ENCODE data around the gene LHX3. TPM values are rescaled to one million over a fixed set of nuclear protein-coding genes. Genes with fewer than 3 reads are reported as not detected.

The LHX3 gene
- polyA plus RNA-seq: not detected
- long read RNA-seq, donor 1: 0 reads
- long read RNA-seq, donor 2: 0 reads
- long read RNA-seq, donor 3: 0 reads
- long read RNA-seq, donor 4: 0 reads
- long read RNA-seq, donor 5: 0 reads
- long read RNA-seq, donor 6: 0 reads
- long read RNA-seq, donor 7: 0 reads
- long read RNA-seq, donor 8: 0 reads
- long read RNA-seq, donor 9: 0 reads
- long read RNA-seq, donor 10: 0 reads

DNA sequence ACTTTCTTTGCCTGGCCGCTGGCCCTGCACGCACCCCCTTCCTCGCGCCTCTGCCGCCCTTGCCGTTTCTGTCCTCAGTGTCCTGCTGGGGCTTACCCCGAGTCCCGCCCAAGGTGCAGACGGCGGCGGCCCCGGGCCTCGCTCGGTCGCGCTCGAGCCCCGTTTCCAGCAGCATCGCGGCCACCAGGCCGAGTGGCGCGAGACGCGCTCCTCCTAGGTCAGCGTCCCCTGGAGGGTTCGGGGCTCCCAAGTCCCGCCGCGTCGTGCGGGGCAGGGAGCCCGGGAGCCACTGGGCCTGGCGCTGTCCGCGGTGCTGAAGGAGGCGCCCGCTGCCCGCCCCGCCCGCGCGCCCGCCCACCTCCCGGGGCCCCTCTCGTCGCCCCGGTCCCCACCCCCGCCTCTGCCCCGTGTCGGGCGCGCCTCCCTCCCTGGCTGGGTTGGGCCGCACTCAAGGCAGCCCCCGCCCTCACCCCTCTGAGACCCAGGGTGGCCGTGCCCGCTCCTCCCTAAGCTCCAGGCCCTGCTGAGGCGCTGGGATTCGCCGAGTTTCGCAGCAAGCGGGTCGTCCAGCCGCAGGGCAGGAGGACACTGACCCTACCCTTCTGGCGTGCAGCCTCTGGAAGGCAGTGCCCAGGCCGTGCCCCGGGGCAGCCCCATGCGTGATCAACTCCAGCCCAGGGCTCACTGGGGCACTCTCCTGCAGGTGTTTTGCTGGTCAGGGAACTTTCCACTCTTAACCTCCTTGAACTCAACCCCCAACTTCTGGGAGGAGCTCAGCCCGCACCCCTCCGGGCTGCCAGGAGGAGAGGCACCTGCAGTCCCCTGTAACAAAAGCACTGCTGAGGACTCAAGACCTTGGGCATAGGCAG lies at the start of gene LHX3:
TSS of gene LHX3 (minus strand) at position 291 of the 869 bp plus-strand sequence. CDS start at position 175, 116 bp downstream.
- H3K9me3 ChIP-seq (ENCODE audit: control insufficient read depth in 2 of 2, insufficient read depth in 1 of 2, low read depth in 1 of 2, low read length in 1 of 2): no peaks in the 10 kb centered on the region
- DNase-seq (peak in 1 of 2 donors; percentile 61), FAIRE-seq (no peak)
- WGBS, 3 donors: 9 to 20% (median 18%) methylated on average over 52 to 70 of the region's 70 CpGs
- H3K27me3 ChIP-seq (ENCODE audit: control insufficient read depth in 3 of 3, insufficient read depth in 3 of 3, low read length in 3 of 3): peaks cover 25 to 45% (median 33%) of the 10 kb centered on the region in 3 donors
- H3K4me3 ChIP-seq (ENCODE audit: low read depth in 1 of 3, low read length in 3 of 3): no peak within 1 kb of the TSS
- H3K36me3 ChIP-seq (ENCODE audit: control insufficient read depth in 3 of 3, insufficient read depth in 2 of 3, low read depth in 1 of 3, low read length in 3 of 3): peaks cover 3 to 31% (median 3%) of the 10 kb centered on the region in 3 donors
- no peak within 1 kb of the TSS for H3K27ac ChIP-seq (ENCODE audit: low read depth in 1 of 3, low read length in 2 of 3)
- no peaks in the 10 kb centered on the region for H3K4me1 ChIP-seq (ENCODE audit: control insufficient read depth in 3 of 3, insufficient read depth in 2 of 3, low read depth in 1 of 3, low read length in 2 of 3)

DNA sequence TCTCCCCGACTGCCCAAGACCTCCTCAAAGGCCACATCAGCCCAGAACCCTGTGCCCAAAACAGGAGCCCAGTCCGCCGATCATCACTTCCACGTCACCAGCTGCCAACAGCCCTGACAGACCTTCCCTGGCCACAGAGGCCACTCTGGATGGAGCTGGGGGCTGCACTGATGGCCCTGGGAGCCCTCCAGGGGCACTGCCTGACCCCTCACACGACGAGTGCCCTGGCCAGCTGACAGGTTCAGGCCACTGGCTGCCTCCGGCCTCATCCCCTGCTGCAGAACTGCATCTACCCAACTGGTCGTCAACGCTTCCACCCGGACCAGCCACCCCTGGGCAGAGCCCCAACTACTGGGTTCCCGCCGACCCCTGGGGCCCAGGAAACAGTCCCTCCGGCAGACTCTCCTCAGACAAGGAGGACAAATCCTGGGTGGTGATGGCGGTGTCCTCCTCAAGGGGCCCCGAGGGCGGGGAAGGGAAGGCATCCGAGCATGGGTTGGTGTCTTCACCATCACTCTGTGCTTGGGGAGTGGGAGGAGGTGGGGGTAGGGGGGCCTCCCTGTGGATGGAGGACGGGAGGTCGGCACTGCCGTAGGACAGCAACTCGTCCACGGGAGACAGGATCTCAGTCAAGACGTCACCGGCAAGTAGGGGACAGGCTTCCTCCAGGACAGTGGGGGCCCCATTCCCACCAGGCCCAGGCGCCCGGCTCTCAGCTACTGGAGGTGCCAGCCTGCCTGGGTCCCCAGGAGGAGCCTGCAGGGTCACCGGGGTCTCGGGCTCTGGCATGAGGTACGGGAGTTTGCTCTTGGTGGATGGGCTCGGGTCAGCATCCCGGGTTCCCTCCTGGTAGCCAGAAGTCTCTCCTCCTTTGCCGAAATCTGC lies 48.6 kb upstream of the LHX3 start:
- DNase-seq (no peak), FAIRE-seq (no peak)
- no peaks in the 10 kb centered on the region for H3K36me3 ChIP-seq (ENCODE audit: control insufficient read depth in 3 of 3, insufficient read depth in 2 of 3, low read depth in 1 of 3, low read length in 3 of 3)
- H3K9me3 ChIP-seq (ENCODE audit: control insufficient read depth in 2 of 2, insufficient read depth in 1 of 2, low read depth in 1 of 2, low read length in 1 of 2): no peaks in the 10 kb centered on the region
- WGBS, 3 donors: 76 to 84% (median 77%) methylated on average over 28 to 32 of the region's 32 CpGs
- no peaks in the 10 kb centered on the region for H3K4me1 ChIP-seq (ENCODE audit: control insufficient read depth in 3 of 3, insufficient read depth in 2 of 3, low read depth in 1 of 3, low read length in 2 of 3)
- H3K4me3 ChIP-seq (ENCODE audit: low read depth in 1 of 3, low read length in 3 of 3): no peak overlapping the region
- H3K27ac ChIP-seq (ENCODE audit: low read depth in 1 of 3, low read length in 2 of 3): no peak overlapping the region
- peaks cover 0 to 36% (median 0%) of the 10 kb centered on the region in 3 donors for H3K27me3 ChIP-seq (ENCODE audit: control insufficient read depth in 3 of 3, insufficient read depth in 3 of 3, low read length in 3 of 3)

DNA sequence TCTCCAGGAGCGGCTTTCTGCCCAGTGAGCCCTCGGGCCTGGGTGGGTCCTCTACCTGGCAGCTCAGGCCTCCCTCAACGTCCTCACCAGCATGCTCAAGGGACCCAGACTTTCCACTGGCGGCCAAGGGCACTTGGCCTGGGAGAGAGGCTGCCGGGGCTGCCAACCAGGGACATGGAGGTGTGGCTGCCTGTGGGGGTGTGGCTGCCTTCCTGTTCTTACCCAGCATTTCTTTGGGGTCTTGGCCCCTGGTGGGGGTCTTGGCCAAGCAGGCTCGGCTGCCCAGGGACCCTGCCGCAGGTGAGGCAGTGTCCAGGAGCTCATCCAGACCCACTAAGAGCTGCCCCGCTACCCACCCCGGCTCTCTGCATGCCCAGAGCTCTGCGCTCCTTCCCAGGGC lies 47.9 kb upstream of the LHX3 start:
- no peaks in the 10 kb centered on the region for H3K9me3 ChIP-seq (ENCODE audit: control insufficient read depth in 2 of 2, insufficient read depth in 1 of 2, low read depth in 1 of 2, low read length in 1 of 2)
- no peaks in the 10 kb centered on the region for H3K36me3 ChIP-seq (ENCODE audit: control insufficient read depth in 3 of 3, insufficient read depth in 2 of 3, low read depth in 1 of 3, low read length in 3 of 3)
- FAIRE-seq (no peak), DNase-seq (no peak)
- WGBS, 3 donors: 78 to 84% (median 81%) methylated on average over 8 to 10 of the region's 10 CpGs
- H3K4me3 ChIP-seq (ENCODE audit: low read depth in 1 of 3, low read length in 3 of 3): no peak overlapping the region
- no peaks in the 10 kb centered on the region for H3K4me1 ChIP-seq (ENCODE audit: control insufficient read depth in 3 of 3, insufficient read depth in 2 of 3, low read depth in 1 of 3, low read length in 2 of 3)
- no peak overlapping the region for H3K27ac ChIP-seq (ENCODE audit: low read depth in 1 of 3, low read length in 2 of 3)
- peaks cover 0 to 38% (median 0%) of the 10 kb centered on the region in 3 donors for H3K27me3 ChIP-seq (ENCODE audit: control insufficient read depth in 3 of 3, insufficient read depth in 3 of 3, low read length in 3 of 3)

DNA sequence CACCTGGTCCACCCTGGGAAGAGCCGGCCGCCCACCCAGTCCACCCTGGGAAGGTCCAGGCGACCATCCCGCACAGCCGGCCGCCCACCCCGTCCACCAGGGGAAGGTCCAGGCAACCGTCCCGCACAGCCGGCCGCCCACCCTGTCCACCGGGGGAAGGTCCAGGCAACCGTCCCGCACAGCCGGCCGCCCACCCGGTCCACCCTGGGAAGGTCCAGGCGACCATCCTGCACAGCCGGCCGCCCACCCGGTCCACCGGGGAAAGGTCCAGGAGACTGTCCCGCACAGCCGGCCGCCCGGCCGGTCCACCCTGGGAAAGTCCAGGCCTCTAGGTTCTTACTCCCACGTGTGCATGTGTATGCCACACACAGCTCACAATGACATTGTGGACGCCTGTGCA lies 47.4 kb upstream of the LHX3 start:
- H3K27ac ChIP-seq (ENCODE audit: low read depth in 1 of 3, low read length in 2 of 3): no peak overlapping the region
- 87 to 94% (median 92%) methylated on average over 25 to 29 of the region's 29 CpGs for WGBS, 3 donors
- H3K27me3 ChIP-seq (ENCODE audit: control insufficient read depth in 3 of 3, insufficient read depth in 3 of 3, low read length in 3 of 3): peaks cover 0 to 42% (median 0%) of the 10 kb centered on the region in 3 donors
- no peaks in the 10 kb centered on the region for H3K36me3 ChIP-seq (ENCODE audit: control insufficient read depth in 3 of 3, insufficient read depth in 2 of 3, low read depth in 1 of 3, low read length in 3 of 3)
- H3K9me3 ChIP-seq (ENCODE audit: control insufficient read depth in 2 of 2, insufficient read depth in 1 of 2, low read depth in 1 of 2, low read length in 1 of 2): no peaks in the 10 kb centered on the region
- DNase-seq (no peak), FAIRE-seq (no peak)
- H3K4me1 ChIP-seq (ENCODE audit: control insufficient read depth in 3 of 3, insufficient read depth in 2 of 3, low read depth in 1 of 3, low read length in 2 of 3): no peaks in the 10 kb centered on the region
- H3K4me3 ChIP-seq (ENCODE audit: low read depth in 1 of 3, low read length in 3 of 3): no peak overlapping the region

DNA sequence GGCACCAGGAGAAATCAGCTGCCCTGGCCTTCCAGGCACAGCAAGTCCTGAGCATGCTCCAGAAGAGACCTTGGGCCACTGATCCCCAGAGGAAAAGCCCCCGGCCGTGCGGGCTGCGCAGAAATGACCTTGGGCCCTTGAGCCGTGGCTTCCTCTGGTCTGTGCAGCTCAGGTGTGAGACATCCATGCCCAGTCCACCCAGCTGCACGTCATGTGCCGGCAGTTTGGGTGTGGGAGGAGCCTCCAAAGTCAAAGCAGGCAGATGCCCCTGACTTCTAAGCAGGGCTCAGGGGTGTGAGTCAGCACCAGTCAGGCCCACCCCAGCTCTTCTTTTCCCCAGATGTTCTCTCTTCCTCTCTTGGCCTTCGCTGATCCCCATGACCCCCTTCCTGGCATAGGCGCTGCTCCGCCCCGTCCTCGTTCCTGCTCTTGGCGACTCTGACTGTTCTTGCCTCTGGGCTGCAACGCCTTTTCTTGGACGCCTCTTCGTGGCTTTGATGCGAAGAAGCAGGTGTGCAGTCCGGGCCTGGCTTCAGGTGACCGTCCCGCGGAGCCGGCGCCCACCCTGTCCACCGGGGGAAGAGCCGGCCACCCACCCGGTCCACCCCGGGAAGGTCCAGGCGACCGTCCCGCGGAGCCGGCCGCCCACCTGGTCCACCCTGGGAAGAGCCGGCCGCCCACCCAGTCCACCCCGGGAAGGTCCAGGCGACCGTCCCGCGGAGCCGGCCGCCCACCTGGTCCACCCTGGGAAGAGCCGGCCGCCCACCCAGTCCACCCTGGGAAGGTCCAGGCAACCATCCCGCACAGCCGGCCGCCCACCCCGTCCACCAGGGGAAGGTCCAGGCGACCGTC lies 46.6 kb upstream of the LHX3 start:
- H3K27me3 ChIP-seq (ENCODE audit: control insufficient read depth in 3 of 3, insufficient read depth in 3 of 3, low read length in 3 of 3): peaks cover 0 to 50% (median 0%) of the 10 kb centered on the region in 3 donors
- 79 to 89% (median 80%) methylated on average over 32 to 50 of the region's 50 CpGs for WGBS, 3 donors
- FAIRE-seq (no peak), DNase-seq (no peak)
- no peaks in the 10 kb centered on the region for H3K36me3 ChIP-seq (ENCODE audit: control insufficient read depth in 3 of 3, insufficient read depth in 2 of 3, low read depth in 1 of 3, low read length in 3 of 3)
- H3K4me3 ChIP-seq (ENCODE audit: low read depth in 1 of 3, low read length in 3 of 3): no peak overlapping the region
- no peaks in the 10 kb centered on the region for H3K4me1 ChIP-seq (ENCODE audit: control insufficient read depth in 3 of 3, insufficient read depth in 2 of 3, low read depth in 1 of 3, low read length in 2 of 3)
- H3K27ac ChIP-seq (ENCODE audit: low read depth in 1 of 3, low read length in 2 of 3): no peak overlapping the region
- H3K9me3 ChIP-seq (ENCODE audit: control insufficient read depth in 2 of 2, insufficient read depth in 1 of 2, low read depth in 1 of 2, low read length in 1 of 2): peaks cover 0 to 3% of the 10 kb centered on the region in 2 donors

DNA sequence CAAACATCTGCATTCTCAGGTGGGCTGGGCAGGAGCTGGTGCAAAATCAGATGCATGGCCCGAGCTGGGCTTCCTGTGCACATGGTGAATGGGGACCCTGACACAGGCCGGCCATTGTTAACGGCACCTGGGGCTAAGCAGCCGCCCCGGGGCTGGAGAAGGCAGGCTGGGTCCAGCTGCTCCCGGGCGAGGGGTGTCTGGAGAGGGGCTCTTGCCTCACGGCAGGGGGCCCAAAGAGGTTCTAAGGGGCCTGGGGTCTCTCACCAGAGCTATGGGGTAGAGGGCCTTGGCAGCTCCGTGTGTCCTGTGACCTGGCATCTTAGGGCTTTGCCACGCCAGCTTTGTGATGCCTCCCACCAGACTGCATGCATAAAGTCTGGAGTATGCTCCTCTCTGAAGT lies 45.7 kb upstream of the LHX3 start:
- no peaks in the 10 kb centered on the region for H3K36me3 ChIP-seq (ENCODE audit: control insufficient read depth in 3 of 3, insufficient read depth in 2 of 3, low read depth in 1 of 3, low read length in 3 of 3)
- H3K4me3 ChIP-seq (ENCODE audit: low read depth in 1 of 3, low read length in 3 of 3): no peak overlapping the region
- FAIRE-seq: no peak
- 61 to 64% (median 62%) methylated on average over 10 of the region's 10 CpGs for WGBS, 3 donors
- DNase-seq: no peak
- peaks cover 0 to 3% of the 10 kb centered on the region in 2 donors for H3K9me3 ChIP-seq (ENCODE audit: control insufficient read depth in 2 of 2, insufficient read depth in 1 of 2, low read depth in 1 of 2, low read length in 1 of 2)
- H3K27ac ChIP-seq (ENCODE audit: low read depth in 1 of 3, low read length in 2 of 3): no peak overlapping the region
- peaks cover 0 to 4% (median 0%) of the 10 kb centered on the region in 3 donors for H3K4me1 ChIP-seq (ENCODE audit: control insufficient read depth in 3 of 3, insufficient read depth in 2 of 3, low read depth in 1 of 3, low read length in 2 of 3)
- H3K27me3 ChIP-seq (ENCODE audit: control insufficient read depth in 3 of 3, insufficient read depth in 3 of 3, low read length in 3 of 3): peaks cover 0 to 46% (median 0%) of the 10 kb centered on the region in 3 donors

DNA sequence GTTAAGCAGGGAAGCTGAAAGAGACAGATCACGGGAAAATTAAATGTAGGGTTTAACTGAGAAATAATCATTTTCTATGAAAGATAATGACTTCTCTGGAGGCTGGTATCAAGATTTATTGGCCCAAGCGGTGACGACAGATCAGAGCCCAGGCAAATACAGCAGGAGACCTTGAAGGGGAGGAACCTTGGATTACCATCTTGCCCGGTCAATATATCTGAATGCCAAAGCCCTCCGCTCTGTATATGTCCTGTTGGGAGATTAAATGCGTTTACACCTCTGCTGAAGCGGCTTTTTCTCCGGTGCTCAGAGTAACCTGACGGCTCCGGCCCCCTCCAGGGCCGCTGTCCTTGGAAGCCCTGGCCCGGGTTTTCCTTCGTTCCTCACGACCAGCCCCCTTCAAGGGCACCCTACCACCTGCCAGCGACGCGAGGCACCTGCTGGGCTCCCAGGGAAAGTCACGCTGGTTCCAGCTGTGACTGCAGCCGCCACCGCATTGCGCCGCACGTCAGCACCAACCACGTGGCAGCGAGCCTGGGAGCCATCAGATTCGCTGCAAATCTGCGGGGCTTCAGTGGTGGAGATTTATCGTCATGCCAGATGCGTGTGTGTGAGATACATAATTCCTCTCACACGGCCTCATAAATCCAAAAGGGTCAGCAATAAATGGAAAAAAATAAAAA lies 45.1 kb upstream of the LHX3 start:
- FAIRE-seq: no peak

More for the DNA sequence above, 45.1 kb upstream of the LHX3 start:
- no peak overlapping the region for H3K4me3 ChIP-seq (ENCODE audit: low read depth in 1 of 3, low read length in 3 of 3)
- H3K36me3 ChIP-seq (ENCODE audit: control insufficient read depth in 3 of 3, insufficient read depth in 2 of 3, low read depth in 1 of 3, low read length in 3 of 3): no peaks in the 10 kb centered on the region
- DNase-seq: peak in 1 of 2 donors; percentile 21
- H3K27ac ChIP-seq (ENCODE audit: low read depth in 1 of 3, low read length in 2 of 3): no peak overlapping the region
- peaks cover 0 to 3% of the 10 kb centered on the region in 2 donors for H3K9me3 ChIP-seq (ENCODE audit: control insufficient read depth in 2 of 2, insufficient read depth in 1 of 2, low read depth in 1 of 2, low read length in 1 of 2)
- H3K27me3 ChIP-seq (ENCODE audit: control insufficient read depth in 3 of 3, insufficient read depth in 3 of 3, low read length in 3 of 3): peaks cover 0 to 41% (median 0%) of the 10 kb centered on the region in 3 donors
- H3K4me1 ChIP-seq (ENCODE audit: control insufficient read depth in 3 of 3, insufficient read depth in 2 of 3, low read depth in 1 of 3, low read length in 2 of 3): peaks cover 0 to 4% (median 0%) of the 10 kb centered on the region in 3 donors
- WGBS, 3 donors: 27 to 57% (median 37%) methylated on average over 30 of the region's 30 CpGs
